ENCODE measurements around the gene ERGIC1.

ERGIC1 gene

DNA sequence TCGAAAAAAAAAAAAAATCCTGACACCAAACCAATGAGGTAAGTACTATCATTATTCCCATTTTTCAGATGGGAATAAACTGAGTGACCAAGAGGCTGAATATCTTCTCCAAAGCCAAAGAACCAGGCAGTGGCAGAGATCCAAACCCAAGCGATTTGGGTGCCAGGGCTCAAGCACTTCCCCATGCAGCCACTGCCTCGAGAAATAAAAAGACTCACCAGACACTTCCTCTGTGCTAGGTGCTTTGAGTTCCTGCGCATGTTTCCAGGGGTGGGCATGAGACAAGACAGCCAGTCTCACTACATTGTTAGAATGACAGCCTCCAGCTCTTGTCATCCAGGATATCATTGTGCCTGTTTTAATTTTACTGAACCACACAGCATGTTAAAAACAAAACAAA, 122.9 kb downstream of the ERGIC1 start:
- H3K9me3 ChIP-seq (ENCODE audit: insufficient read depth, low read depth, low read length): no peaks in the 10 kb centered on the region
- no peak overlapping the region for H3K9ac ChIP-seq (ENCODE audit: low read depth, low read length, poor library complexity, severe bottlenecking)
- no peak overlapping the region for H3K4me2 ChIP-seq (ENCODE audit: low read depth, low read length, poor library complexity, severe bottlenecking)
- no peaks in the 10 kb centered on the region for H4K20me1 ChIP-seq (ENCODE audit: insufficient read depth, low read length, poor library complexity, severe bottlenecking)
- TF ChIP-seq CTCF (conservative IDR thresholded peaks at IDR 0.05; ENCODE audit: low read length) (no peak), EZH2phosphoT487 (IDR thresholded peaks at IDR 0.05; ENCODE audit: borderline replicate concordance) (no peak)
- no peaks in the 10 kb centered on the region for H3K4me1 ChIP-seq (ENCODE audit: insufficient read depth, low read length, poor library complexity, severe bottlenecking)
- H3F3A ChIP-seq (ENCODE audit: low read depth): no peaks in the 10 kb centered on the region
- peaks cover 3% of the 10 kb centered on the region; the same call in 1 of the 2 replicates for H3K36me3 ChIP-seq (ENCODE audit: insufficient read depth, low read length)
- H2AFZ ChIP-seq (ENCODE audit: low read length): no peak overlapping the region
- no peaks in the 10 kb centered on the region for H3K9me2 ChIP-seq (replicated peaks; ENCODE audit: low read depth, low read length)
- H3K27me3 ChIP-seq (ENCODE audit: insufficient read depth, low read length, poor library complexity, severe bottlenecking): no peaks in the 10 kb centered on the region
- peaks cover 15% of the 10 kb centered on the region; the same call in 1 of the 2 replicates for H3K79me2 ChIP-seq (ENCODE audit: insufficient read depth, low read length)
- H3K4me3 ChIP-seq (ENCODE audit: low read length, poor library complexity, severe bottlenecking): no peak overlapping the region

DNA sequence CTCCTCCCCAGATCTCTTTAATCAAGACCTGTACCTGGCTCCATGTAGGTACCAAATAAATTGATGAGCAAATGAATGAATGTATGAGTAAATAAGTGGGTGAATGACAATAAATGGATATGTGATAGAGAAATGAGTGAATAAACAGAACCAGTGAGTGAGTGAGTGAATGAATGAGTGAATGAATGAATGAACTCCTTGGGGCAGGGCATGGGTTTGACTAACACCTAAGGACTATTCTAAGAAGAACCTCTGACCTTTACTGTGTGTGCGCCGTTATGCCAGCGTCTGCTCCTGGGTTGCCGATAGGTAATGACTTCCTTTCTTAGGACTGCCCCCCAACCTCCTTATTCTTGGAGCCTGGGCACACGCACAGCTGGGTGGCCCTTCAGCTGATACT, 123.4 kb downstream of the ERGIC1 start:
- Histone ChIP-seq H3K4me2 (ENCODE audit: low read depth, low read length, poor library complexity, severe bottlenecking) (no peak overlapping the region), H3K79me2 (ENCODE audit: insufficient read depth, low read length) (peaks cover 15% of the 10 kb centered on the region; the same call in 1 of the 2 replicates), H3K9me2 (replicated peaks; ENCODE audit: low read depth, low read length) (no peaks in the 10 kb centered on the region), H3K9me3 (ENCODE audit: insufficient read depth, low read depth, low read length) (no peaks in the 10 kb centered on the region), H3K27me3 (ENCODE audit: insufficient read depth, low read length, poor library complexity, severe bottlenecking) (no peaks in the 10 kb centered on the region), H3K4me3 (ENCODE audit: low read length, poor library complexity, severe bottlenecking) (no peak overlapping the region), H4K20me1 (ENCODE audit: insufficient read depth, low read length, poor library complexity, severe bottlenecking) (no peaks in the 10 kb centered on the region), H3F3A (ENCODE audit: low read depth) (no peaks in the 10 kb centered on the region), H3K36me3 (ENCODE audit: insufficient read depth, low read length) (no peaks in the 10 kb centered on the region), H3K4me1 (ENCODE audit: insufficient read depth, low read length, poor library complexity, severe bottlenecking) (no peaks in the 10 kb centered on the region), H3K9ac (ENCODE audit: low read depth, low read length, poor library complexity, severe bottlenecking) (no peak overlapping the region), H2AFZ (ENCODE audit: low read length) (no peak overlapping the region)
- TF ChIP-seq CTCF (conservative IDR thresholded peaks at IDR 0.05; ENCODE audit: low read length): no peak
- TF ChIP-seq EZH2phosphoT487 (IDR thresholded peaks at IDR 0.05; ENCODE audit: borderline replicate concordance): no peak

DNA sequence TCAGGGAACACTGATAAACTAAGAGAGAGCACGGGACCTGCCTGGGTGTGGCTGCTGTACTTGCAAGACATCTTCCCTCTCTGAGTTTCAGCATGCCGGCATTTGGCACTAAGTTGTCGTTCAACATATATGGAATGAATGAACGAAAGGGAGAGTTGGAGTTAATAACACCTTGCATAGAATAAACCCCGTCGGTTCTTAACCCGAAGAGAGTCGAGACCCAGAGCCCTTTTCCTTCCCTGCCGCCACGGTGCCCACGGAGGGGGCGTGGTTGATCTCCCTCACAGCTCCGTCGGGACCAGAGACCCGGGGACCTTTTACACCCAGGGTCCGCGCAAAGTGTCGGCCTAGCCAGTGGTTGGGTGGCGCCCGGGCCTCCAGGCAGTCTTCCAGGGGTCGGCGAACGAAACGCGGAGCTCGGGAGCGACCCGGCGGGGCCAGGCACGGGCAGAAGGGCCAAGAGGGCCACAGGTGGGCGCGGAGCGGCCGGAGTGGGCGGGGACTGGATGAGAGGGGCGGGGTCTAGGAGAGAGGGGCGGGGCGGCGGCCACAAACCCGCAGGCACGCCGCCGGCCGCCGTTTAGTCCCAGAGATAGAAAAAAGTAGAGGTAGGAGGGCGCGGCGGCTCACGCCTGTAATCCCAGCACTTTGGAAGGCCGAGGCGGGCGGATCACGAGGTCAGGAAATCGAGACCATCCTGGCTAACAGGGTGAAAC, 124.4 kb downstream of the ERGIC1 start:
- Histone ChIP-seq H2AFZ (ENCODE audit: low read length) (no peak overlapping the region), H3K27me3 (ENCODE audit: insufficient read depth, low read length, poor library complexity, severe bottlenecking) (no peaks in the 10 kb centered on the region), H3K4me2 (ENCODE audit: low read depth, low read length, poor library complexity, severe bottlenecking) (no peak overlapping the region), H4K20me1 (ENCODE audit: insufficient read depth, low read length, poor library complexity, severe bottlenecking) (no peaks in the 10 kb centered on the region), H3K36me3 (ENCODE audit: insufficient read depth, low read length) (no peaks in the 10 kb centered on the region), H3K4me1 (ENCODE audit: insufficient read depth, low read length, poor library complexity, severe bottlenecking) (no peaks in the 10 kb centered on the region), H3K9me2 (replicated peaks; ENCODE audit: low read depth, low read length) (no peaks in the 10 kb centered on the region), H3F3A (ENCODE audit: low read depth) (no peaks in the 10 kb centered on the region), H3K9me3 (ENCODE audit: insufficient read depth, low read depth, low read length) (no peaks in the 10 kb centered on the region), H3K9ac (ENCODE audit: low read depth, low read length, poor library complexity, severe bottlenecking) (no peak overlapping the region), H3K4me3 (ENCODE audit: low read length, poor library complexity, severe bottlenecking) (no peak overlapping the region), H3K79me2 (ENCODE audit: insufficient read depth, low read length) (peaks cover 15% of the 10 kb centered on the region; the same call in 1 of the 2 replicates)
- no peak for TF ChIP-seq EZH2phosphoT487 (IDR thresholded peaks at IDR 0.05; ENCODE audit: borderline replicate concordance)
- TF ChIP-seq CTCF (conservative IDR thresholded peaks at IDR 0.05; ENCODE audit: low read length): no peak
